ENCODE results near the gene STK4. TPM values are rescaled to one million over a fixed set of nuclear protein-coding genes. Genes with fewer than 3 reads are reported as not detected.
A peak's percentile ranks its signal among the peaks of the same experiment; 100 is the strongest.

The STK4 gene
- total RNA-seq, 1 donor from 2014 or later: 10.0 TPM

- ATAC-seq: no peak
- no peak for DNase-seq (ENCODE audit: low spot score)
These were observed 138.5 kb downstream of the STK4 start for GRCh38 chr20:45104786-45105185.

GRCh38 chr20:45105317-45105716 is 139.0 kb downstream of the STK4 start:
- ATAC-seq (no peak), DNase-seq (ENCODE audit: low spot score) (no peak)

- ATAC-seq (no peak), DNase-seq (ENCODE audit: low spot score) (no peak)
These were observed 143.3 kb downstream of the STK4 start for GRCh38 chr20:45109634-45110033.

GRCh38 chr20:45110301-45110700 is 144.0 kb downstream of the STK4 start:
- ATAC-seq: no peak
- DNase-seq (ENCODE audit: low spot score): no peak

GRCh38 chr20:45111285-45111684 is 145.0 kb downstream of the STK4 start:
- ATAC-seq (no peak), DNase-seq (ENCODE audit: low spot score) (no peak)

GRCh38 chr20:45111799-45112471 is 145.6 kb downstream of the STK4 start:
- DNase-seq (ENCODE audit: low spot score) (no peak), ATAC-seq (peak; percentile 66)

- ATAC-seq (no peak), DNase-seq (ENCODE audit: low spot score) (no peak)
These were observed 146.4 kb downstream of the STK4 start for GRCh38 chr20:45112754-45113153.

- ATAC-seq: no peak
These were observed 147.6 kb downstream of the STK4 start for GRCh38 chr20:45113865-45114264.

GRCh38 chr20:45114465-45115385 is 148.4 kb downstream of the STK4 start, which contains the start of gene WFDC5:
Gene WFDC5, minus strand, starts transcription at chr20:45115174. Its CDS starts 91 bp downstream, at chr20:45115083.
- DNase-seq (ENCODE audit: low spot score): no peak

More at GRCh38 chr20:45113865-45114264, 147.6 kb downstream of the STK4 start:
- DNase-seq (ENCODE audit: low spot score): no peak

GRCh38 chr20:45115386-45115774 is 149.1 kb downstream of the STK4 start:
- ATAC-seq: no peak
- DNase-seq (ENCODE audit: low spot score): no peak

More at GRCh38 chr20:45114465-45115385, 148.4 kb downstream of the STK4 start, which contains the start of gene WFDC5:
- ATAC-seq: no peak

- ATAC-seq: no peak
- no peak for DNase-seq (ENCODE audit: low spot score)
These were observed 149.5 kb downstream of the STK4 start for GRCh38 chr20:45115829-45116228.

GRCh38 chr20:45117581-45117980 is 151.3 kb downstream of the STK4 start:
- DNase-seq (ENCODE audit: low spot score) (no peak), ATAC-seq (no peak)

GRCh38 chr20:45118028-45118427 is 151.7 kb downstream of the STK4 start:
- DNase-seq (ENCODE audit: low spot score): no peak
- no peak for ATAC-seq

GRCh38 chr20:45119556-45120266 is 153.4 kb downstream of the STK4 start:
- DNase-seq (ENCODE audit: low spot score) (no peak), ATAC-seq (no peak)

- DNase-seq (ENCODE audit: low spot score) (no peak), ATAC-seq (no peak)
These were observed 155.1 kb downstream of the STK4 start for GRCh38 chr20:45121388-45121787.

- DNase-seq (ENCODE audit: low spot score) (no peak), ATAC-seq (no peak)
These were observed 158.1 kb downstream of the STK4 start, which contains the start of gene WFDC12 for GRCh38 chr20:45124365-45124764. Gene WFDC12, minus strand, starts transcription at chr20:45124465. Its CDS starts 18 bp downstream, at chr20:45124447.

GRCh38 chr20:45128099-45128498 is 161.8 kb downstream of the STK4 start:
- no peak for ATAC-seq

More at GRCh38 chr20:45128099-45128498, 161.8 kb downstream of the STK4 start:
- DNase-seq (ENCODE audit: low spot score): no peak

Data from left lobe of liver (tissue), 2 donors.